ENCODE measurements around the gene TBK1. TPM values are rescaled to one million over a fixed set of nuclear protein-coding genes. Genes with fewer than 3 reads are reported as not detected.

Gene TBK1
- total RNA-seq, 1 donor from 2014 or later = 29.0 TPM

DNA sequence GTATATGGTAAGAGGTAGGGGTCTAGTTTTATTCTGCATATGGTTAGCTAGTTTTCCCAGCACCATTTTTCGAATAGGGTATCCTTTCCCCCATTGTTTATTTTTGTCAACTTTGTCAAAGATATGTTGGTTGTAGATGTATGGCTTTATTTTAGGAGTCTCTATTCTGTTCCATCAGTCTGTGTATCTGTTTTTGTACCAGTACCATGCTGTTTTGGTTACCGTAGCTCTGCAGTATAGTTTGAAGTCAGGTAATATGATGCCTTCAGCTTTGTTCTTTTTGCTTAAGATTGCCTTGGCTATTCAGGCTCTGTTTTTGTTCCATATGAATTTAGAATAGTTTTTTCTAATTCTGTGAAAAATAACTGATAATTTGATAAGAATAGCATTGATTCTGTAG lies 24.9 kb downstream of the TBK1 start:
- no peak for DNase-seq (ENCODE audit: extremely low spot score in 2 of 2)
- Histone ChIP-seq H3K27me3 (no peaks in the 10 kb centered on the region), H3K27ac (no peak overlapping the region), H3K4me3 (no peak overlapping the region), H3K4me1 (no peaks in the 10 kb centered on the region), H3K9me3 (peaks cover 9% of the 10 kb centered on the region), H3K36me3 (peaks cover 0 to 59% of the 10 kb centered on the region in 2 donors)
- TF ChIP-seq POLR2A (IDR thresholded peaks at IDR 0.05) (no peak), POLR2AphosphoS5 (IDR thresholded peaks at IDR 0.05; ENCODE audit: insufficient read depth in 1 of 2, low read depth in 1 of 2) (no peak)
- TF ChIP-seq, protein P1, sequence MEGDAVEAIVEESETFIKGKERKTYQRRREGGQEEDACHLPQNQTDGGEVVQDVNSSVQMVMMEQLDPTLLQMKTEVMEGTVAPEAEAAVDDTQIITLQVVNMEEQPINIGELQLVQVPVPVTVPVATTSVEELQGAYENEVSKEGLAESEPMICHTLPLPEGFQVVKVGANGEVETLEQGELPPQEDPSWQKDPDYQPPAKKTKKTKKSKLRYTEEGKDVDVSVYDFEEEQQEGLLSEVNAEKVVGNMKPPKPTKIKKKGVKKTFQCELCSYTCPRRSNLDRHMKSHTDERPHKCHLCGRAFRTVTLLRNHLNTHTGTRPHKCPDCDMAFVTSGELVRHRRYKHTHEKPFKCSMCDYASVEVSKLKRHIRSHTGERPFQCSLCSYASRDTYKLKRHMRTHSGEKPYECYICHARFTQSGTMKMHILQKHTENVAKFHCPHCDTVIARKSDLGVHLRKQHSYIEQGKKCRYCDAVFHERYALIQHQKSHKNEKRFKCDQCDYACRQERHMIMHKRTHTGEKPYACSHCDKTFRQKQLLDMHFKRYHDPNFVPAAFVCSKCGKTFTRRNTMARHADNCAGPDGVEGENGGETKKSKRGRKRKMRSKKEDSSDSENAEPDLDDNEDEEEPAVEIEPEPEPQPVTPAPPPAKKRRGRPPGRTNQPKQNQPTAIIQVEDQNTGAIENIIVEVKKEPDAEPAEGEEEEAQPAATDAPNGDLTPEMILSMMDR (IDR thresholded peaks at IDR 0.05) = no peak
- intact Hi-C loops (cut with DNase I) = no loop called here

DNA sequence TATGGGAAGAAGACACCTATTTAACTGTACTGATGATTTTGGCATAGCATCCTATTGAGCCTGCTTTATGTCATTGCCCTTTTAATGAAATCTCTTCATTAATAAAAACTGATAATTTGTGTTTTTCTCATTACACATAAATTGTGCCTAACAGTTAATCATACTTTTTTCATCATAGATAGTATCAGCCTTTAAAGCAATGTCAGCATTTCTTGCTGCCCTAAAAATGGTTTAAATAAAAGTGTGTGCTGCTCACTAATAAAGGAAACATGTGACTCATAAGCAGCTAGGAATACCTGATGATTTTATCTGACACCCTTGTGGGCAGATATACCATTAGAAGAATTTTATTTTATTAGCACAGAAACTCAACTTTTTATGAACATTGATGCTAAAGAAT lies 26.7 kb downstream of the TBK1 start:
- intact Hi-C loops (cut with DNase I) = no loop called here
- TF ChIP-seq POLR2AphosphoS5 (IDR thresholded peaks at IDR 0.05; ENCODE audit: insufficient read depth in 1 of 2, low read depth in 1 of 2) = no peak
- TF ChIP-seq, protein P1 (IDR thresholded peaks at IDR 0.05) = no peak
- Histone ChIP-seq H3K9me3 (peaks cover 9% of the 10 kb centered on the region), H3K4me3 (no peak overlapping the region), H3K36me3 (peaks cover 0 to 67% of the 10 kb centered on the region in 2 donors), H3K27ac (no peak overlapping the region), H3K4me1 (no peaks in the 10 kb centered on the region), H3K27me3 (no peaks in the 10 kb centered on the region)
- no peak for DNase-seq (ENCODE audit: extremely low spot score in 2 of 2)

GRCh38 chr12:64480148-64480547 lies 28.2 kb downstream of the TBK1 start:
- no peak for TF ChIP-seq POLR2AphosphoS5 (IDR thresholded peaks at IDR 0.05; ENCODE audit: insufficient read depth in 1 of 2, low read depth in 1 of 2)
- TF ChIP-seq, protein P1 (IDR thresholded peaks at IDR 0.05) = no peak
- no peak for TF ChIP-seq POLR2A (IDR thresholded peaks at IDR 0.05)
- Histone ChIP-seq H3K27me3 (no peaks in the 10 kb centered on the region), H3K9me3 (peaks cover 9% of the 10 kb centered on the region), H3K36me3 (peaks cover 0 to 62% of the 10 kb centered on the region in 2 donors), H3K4me1 (no peaks in the 10 kb centered on the region), H3K4me3 (no peak overlapping the region), H3K27ac (no peak overlapping the region)
- intact Hi-C loops (cut with DNase I) = no loop called here
- DNase-seq (ENCODE audit: extremely low spot score in 2 of 2) = no peak

- Histone ChIP-seq H3K36me3 (peaks cover 0 to 70% of the 10 kb centered on the region in 2 donors), H3K9me3 (no peaks in the 10 kb centered on the region), H3K4me3 (no peak overlapping the region), H3K27ac (no peak overlapping the region), H3K4me1 (no peaks in the 10 kb centered on the region), H3K27me3 (no peaks in the 10 kb centered on the region)
- DNase-seq (ENCODE audit: extremely low spot score in 2 of 2) = no peak
- intact Hi-C loops (cut with DNase I) = no loop called here
- TF ChIP-seq POLR2A (IDR thresholded peaks at IDR 0.05) = no peak
- TF ChIP-seq, protein P1 (IDR thresholded peaks at IDR 0.05) = no peak
- TF ChIP-seq POLR2AphosphoS5 (IDR thresholded peaks at IDR 0.05; ENCODE audit: insufficient read depth in 1 of 2, low read depth in 1 of 2) = no peak
Observed at GRCh38 chr12:64486657-64487056, 34.7 kb downstream of the TBK1 start.

- H3K27ac ChIP-seq = no peak overlapping the region
- peaks cover 0 to 73% of the 10 kb centered on the region in 2 donors for H3K36me3 ChIP-seq
- H3K27me3 ChIP-seq = no peaks in the 10 kb centered on the region
- intact Hi-C loops (cut with DNase I) = no loop called here
- no peak overlapping the region for H3K4me3 ChIP-seq
- TF ChIP-seq POLR2A (IDR thresholded peaks at IDR 0.05) (no peak), POLR2AphosphoS5 (IDR thresholded peaks at IDR 0.05; ENCODE audit: insufficient read depth in 1 of 2, low read depth in 1 of 2) (no peak)
- TF ChIP-seq, protein P1 (IDR thresholded peaks at IDR 0.05) = no peak
- DNase-seq (ENCODE audit: extremely low spot score in 2 of 2) = no peak
- H3K4me1 ChIP-seq = no peaks in the 10 kb centered on the region
- H3K9me3 ChIP-seq = no peaks in the 10 kb centered on the region
Observed at GRCh38 chr12:64491718-64492117, 39.8 kb downstream of the TBK1 start.
